CD4-positive, alpha-beta T cell (primary cell): Measurements from ENCODE around the gene FKBP2. TPM values are rescaled to one million over a fixed set of nuclear protein-coding genes. Genes with fewer than 3 reads are reported as not detected.

Source experiments
- ATAC-seq: fragments of 200-7000 bp; cut with Tn5 transposase; one replicate; pipeline ENCODE4 v1.10.0; 2022; ENCODE audit warnings: mild to moderate bottlenecking; ENCODE audit not compliant: poor library complexity
- CTCF ChIA-PET: fragments of 350-600 bp; sonication (Branson Sonifier 250); formaldehyde crosslinking; loops from one replicate; lab custom pipeline; 2021; ENCODE audit warnings: antibody characterized with exemption, inconsistent platforms; lab: Charles Lee
- POLR2A ChIA-PET: fragments of 350-600 bp; sonication (Branson Sonifier 250); formaldehyde crosslinking; loops from one replicate; lab custom pipeline; 2021; ENCODE audit warnings: antibody characterized with exemption, inconsistent platforms; lab: Charles Lee
- DNase-seq, 14 experiments: peaks; one replicate each; pipeline ENCODE4 v3.0.0-alpha.2; 2013 to 2020; ENCODE audit warnings: mixed read lengths in 2 of 14
- H3K27ac ChIP-seq, 2 donors: one replicate each; pipeline versions ENCODE4 v1.5.1 to v1.7.0; 2013; ENCODE audit warnings: low read length in 2 of 2, low read depth in 1 of 2, mild to moderate bottlenecking in 1 of 2
- H3K27me3 ChIP-seq, 2 experiments: 1 replicate in 1 of 2; 2 replicates in 1 of 2; pipeline versions ENCODE4 v1.6.1 to v1.7.0; 2013; ENCODE audit warnings: low read length in 2 of 2, control low read depth in 1 of 2, mild to moderate bottlenecking in 1 of 2, moderate library complexity in 1 of 2; ENCODE audit not compliant: insufficient read depth in 2 of 2, control insufficient read depth in 1 of 2
- H3K36me3 ChIP-seq: one replicate; pipeline ENCODE4 v1.6.1; 2013; ENCODE audit warnings: low read length, control low read depth; ENCODE audit not compliant: insufficient read depth
- H3K4me1 ChIP-seq: one replicate; pipeline ENCODE4 v1.6.1; 2013; ENCODE audit warnings: low read length, control low read depth; ENCODE audit not compliant: insufficient read depth
- H3K4me3 ChIP-seq: one replicate; pipeline ENCODE4 v1.5.1; 2013; ENCODE audit warnings: mild to moderate bottlenecking, low read length, moderate library complexity
- H3K9me3 ChIP-seq, 2 experiments: 1 replicate in 1 of 2; 2 replicates in 1 of 2; pipeline versions ENCODE4 v1.6.1 to v1.7.0; 2013; ENCODE audit warnings: low read length in 2 of 2, mild to moderate bottlenecking in 2 of 2, control low read depth in 1 of 2, moderate library complexity in 1 of 2; ENCODE audit not compliant: control insufficient read depth in 1 of 2, insufficient read depth in 1 of 2
- H3K27ac Mint-ChIP-seq: one replicate; pipeline ENCODE4 v1.8.0; 2020; ENCODE audit warnings: mixed read lengths
- H3K27me3 Mint-ChIP-seq: one replicate; pipeline ENCODE4 v1.8.0; 2021; ENCODE audit warnings: mixed read lengths
- H3K36me3 Mint-ChIP-seq: one replicate; pipeline ENCODE4 v1.8.0; 2021; ENCODE audit warnings: low read depth, mixed read lengths
- H3K4me1 Mint-ChIP-seq: one replicate; pipeline ENCODE4 v1.8.0; 2021; ENCODE audit warnings: low read depth, mixed read lengths
- H3K4me3 Mint-ChIP-seq: one replicate; pipeline ENCODE4 v1.8.0; 2020; ENCODE audit warnings: mild to moderate bottlenecking, mixed read lengths
- H3K9me3 Mint-ChIP-seq: one replicate; pipeline ENCODE4 v1.8.0; 2020; ENCODE audit warnings: mixed read lengths
- intact Hi-C, 2 experiments: fragments of 100-400 bp; cut with DNase I in 1 of 2; cut with micrococcal nuclease in 1 of 2; formaldehyde crosslinking; loops; one replicate each; pipeline versions ENCODE4 v1.15.1 to v1.9.0; 2023 to 2025; cut with DNase I, micrococcal nuclease
- total RNA-seq, 174 experiments: library from RNA in 2 of 174; stranded (reverse) in 2 of 174; gene quantifications; one replicate each; pipeline ENCODE4 v1.2.3 and lab custom pipeline; 2021 to 2026
- TF ChIP-seq, protein P1 (sequence below): fragments of 200-600 bp; IDR thresholded peaks from one replicate; pipeline ENCODE4 v1.8.0; 2022; ENCODE audit warnings: antibody characterized with exemption, mild to moderate bottlenecking

The FKBP2 gene
- total RNA-seq, 2 experiments from 2014 or later, result 11.2 to 14.6 TPM

DNA sequence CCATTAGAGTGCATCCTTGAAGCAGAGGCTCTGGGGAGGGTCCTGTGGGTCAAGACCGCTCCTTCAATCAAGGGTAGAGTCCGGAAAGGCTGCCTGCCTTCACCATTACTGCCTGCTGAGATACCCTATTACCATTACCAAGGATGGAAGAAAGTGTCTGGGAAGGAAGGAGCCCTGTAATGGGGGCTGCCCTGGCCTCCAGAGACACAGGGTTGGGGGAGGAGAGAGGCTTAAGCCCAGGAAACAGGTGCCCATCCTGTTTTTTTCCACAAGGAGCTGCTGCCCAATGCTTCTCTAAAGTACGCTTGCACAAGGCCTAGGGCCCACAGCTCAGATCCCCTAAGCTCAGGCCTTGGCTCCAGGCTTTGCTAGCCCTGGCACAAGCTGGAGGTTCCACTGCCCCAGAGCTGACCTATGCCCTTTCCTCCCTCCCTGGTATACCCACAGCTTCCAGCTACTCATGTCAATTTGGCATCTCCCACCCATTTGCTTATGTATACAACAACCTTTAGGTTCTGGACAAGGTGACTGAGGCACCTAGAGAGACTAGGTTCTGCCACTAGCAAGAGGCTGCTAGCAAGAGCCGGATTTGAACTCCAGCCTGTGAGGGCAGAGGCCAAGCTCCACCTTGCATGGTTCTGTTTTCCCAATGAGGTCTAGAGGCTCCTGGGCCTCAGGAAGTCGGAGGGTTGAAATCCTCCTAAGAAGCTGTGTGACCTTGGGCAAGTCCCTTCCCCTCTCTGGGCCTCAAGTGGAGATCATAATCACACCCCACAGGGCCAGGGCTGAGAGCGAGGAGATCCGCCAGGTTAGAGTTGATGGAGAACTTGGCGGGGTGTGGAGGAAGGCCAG lies 8.9 kb downstream of the FKBP2 start:
- ChIA-PET POLR2A (interaction anchor here (0.6 to 4.5 kb wide), 7 partner anchors 9 to 110 kb away, joined by 3 to 35 read pairs (median 4); partner anchors contain the start of genes FERMT3, FKBP2, PRDX5 and TRMT112), CTCF (interaction anchor here (0.6 to 4.7 kb wide), 6 partner anchors 9 to 55 kb away, joined by 3 to 56 read pairs (median 8); partner anchors contain the start of genes CATSPERZ, ESRRA, FERMT3 and FKBP2)
- Histone ChIP-seq H3K4me3 (no peak overlapping the region), H3K36me3 (no peaks in the 10 kb centered on the region), H3K4me1 (peaks cover 58% of the 10 kb centered on the region), H3K27ac (no peak overlapping the region), H3K9me3 (no peaks in the 10 kb centered on the region), H3K27me3 (no peaks in the 10 kb centered on the region)
- Mint-ChIP-seq H3K36me3 (peaks cover 4% of the 10 kb centered on the region), H3K9me3 (no peaks in the 10 kb centered on the region), H3K27me3 (no peaks in the 10 kb centered on the region), H3K27ac (no peak overlapping the region), H3K4me3 (peak overlapping the region; percentile 79), H3K4me1 (peaks cover 37% of the 10 kb centered on the region)
- intact Hi-C loops, result loop anchor here (2.0 to 10.0 kb wide), 3 partner anchors 55 to 405 kb away; partner anchors contain the start of genes ESRRA (in 1 of the 2) and STIP1 (in 1 of the 2)
- ATAC-seq (no peak), DNase-seq (no peak)
- TF ChIP-seq, protein P1, sequence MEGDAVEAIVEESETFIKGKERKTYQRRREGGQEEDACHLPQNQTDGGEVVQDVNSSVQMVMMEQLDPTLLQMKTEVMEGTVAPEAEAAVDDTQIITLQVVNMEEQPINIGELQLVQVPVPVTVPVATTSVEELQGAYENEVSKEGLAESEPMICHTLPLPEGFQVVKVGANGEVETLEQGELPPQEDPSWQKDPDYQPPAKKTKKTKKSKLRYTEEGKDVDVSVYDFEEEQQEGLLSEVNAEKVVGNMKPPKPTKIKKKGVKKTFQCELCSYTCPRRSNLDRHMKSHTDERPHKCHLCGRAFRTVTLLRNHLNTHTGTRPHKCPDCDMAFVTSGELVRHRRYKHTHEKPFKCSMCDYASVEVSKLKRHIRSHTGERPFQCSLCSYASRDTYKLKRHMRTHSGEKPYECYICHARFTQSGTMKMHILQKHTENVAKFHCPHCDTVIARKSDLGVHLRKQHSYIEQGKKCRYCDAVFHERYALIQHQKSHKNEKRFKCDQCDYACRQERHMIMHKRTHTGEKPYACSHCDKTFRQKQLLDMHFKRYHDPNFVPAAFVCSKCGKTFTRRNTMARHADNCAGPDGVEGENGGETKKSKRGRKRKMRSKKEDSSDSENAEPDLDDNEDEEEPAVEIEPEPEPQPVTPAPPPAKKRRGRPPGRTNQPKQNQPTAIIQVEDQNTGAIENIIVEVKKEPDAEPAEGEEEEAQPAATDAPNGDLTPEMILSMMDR, result no peak

DNA sequence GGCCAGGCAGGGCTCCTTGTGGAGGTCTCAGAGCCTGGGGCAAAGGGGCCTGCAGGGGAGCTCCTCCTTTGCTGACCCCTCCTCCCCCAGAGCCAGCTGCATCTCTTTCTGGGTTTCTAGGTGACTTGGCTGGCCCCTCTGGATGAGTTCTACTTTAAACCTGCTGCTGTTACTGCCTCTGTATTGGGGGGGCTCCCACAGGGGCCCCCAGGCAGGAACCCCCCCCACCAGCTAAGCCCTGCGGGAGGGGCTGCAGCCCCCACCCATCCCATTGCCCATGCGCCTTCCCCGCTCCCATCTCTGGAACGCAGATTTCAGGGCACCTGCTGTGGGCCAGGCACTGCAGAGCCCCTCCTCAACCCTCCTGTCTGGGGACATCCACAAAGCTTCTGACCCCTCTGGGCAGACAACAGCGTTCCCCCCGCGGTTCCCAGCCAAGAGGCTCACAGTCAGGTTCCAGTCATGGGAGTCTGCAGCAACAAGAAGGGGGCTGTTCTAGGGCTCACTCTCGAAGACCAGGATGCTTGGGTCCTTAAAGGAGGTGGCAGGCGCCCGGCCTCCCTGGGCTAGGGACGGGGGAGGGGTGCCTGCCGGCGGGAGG lies 9.6 kb downstream of the FKBP2 start:
- Mint-ChIP-seq H3K36me3 (peaks cover 4% of the 10 kb centered on the region), H3K9me3 (no peaks in the 10 kb centered on the region), H3K27me3 (no peaks in the 10 kb centered on the region), H3K4me1 (peaks cover 31% of the 10 kb centered on the region), H3K4me3 (peak overlapping the region; percentile 79), H3K27ac (no peak overlapping the region)
- H3K27ac ChIP-seq, result no peak overlapping the region
- H3K36me3 ChIP-seq, result no peaks in the 10 kb centered on the region
- ChIA-PET CTCF (interaction anchor here (1.0 to 4.7 kb wide), 9 partner anchors 8 to 67 kb away, joined by 3 to 56 read pairs (median 6); partner anchors contain the start of genes CATSPERZ, ESRRA, FERMT3 and FKBP2), POLR2A (interaction anchor here (0.6 to 4.5 kb wide), 11 partner anchors 9 to 109 kb away, joined by 3 to 35 read pairs (median 4); partner anchors contain the start of genes BAD, FERMT3, FKBP2 and NUDT22)
- DNase-seq, result no peak
- H3K4me3 ChIP-seq, result peak overlapping the region; percentile 55
- H3K9me3 ChIP-seq, result no peaks in the 10 kb centered on the region
- TF ChIP-seq, protein P1, result no peak
- peaks cover 51% of the 10 kb centered on the region for H3K4me1 ChIP-seq
- no peak for ATAC-seq
- H3K27me3 ChIP-seq, result no peaks in the 10 kb centered on the region
- intact Hi-C loops, result loop anchor here (1.0 to 10.0 kb wide), 6 partner anchors 19 to 404 kb away; partner anchors contain the start of genes ESRRA (in 1 of the 2) and STIP1 (in 1 of the 2)
